Activated naive CD4-positive, alpha-beta T cell treated with anti-CD3 and anti-CD28 coated beads for 36 hours (primary cell): ENCODE measurements around the gene PPP2CA. TPM values are rescaled to one million over a fixed set of nuclear protein-coding genes. Genes with fewer than 3 reads are reported as not detected.

Experiments
- microRNA-seq: library from miRNA; unstranded; fragments of <30 nt; microRNA quantifications from one replicate; pipeline ENCODE4 v1.2.0, GENCODE V29; 2022; ENCODE audit warnings: borderline microRNAs expressed, borderline replicate concordance
- total RNA-seq, 2 experiments: library from RNA; stranded (reverse); gene quantifications; one replicate each; pipeline ENCODE4 v1.2.3, GENCODE V29; 2021

PPP2CA gene
- total RNA-seq, 2 experiments from 2014 or later, result 132 to 135 TPM

Small RNAs within 50 kb of the gene (microRNA-seq; reads per million reads assigned to microRNA genes)
- not detected for gene MIR3661

Other genes with a start within 250 kb of the PPP2CA start
- 100 to 1,000 TPM; 485 to 513 TPM for gene VDAC1, start 221.1 kb downstream of the PPP2CA start, total RNA-seq
- 10 to 100 TPM; 87.9 to 92.3 TPM for gene TCF7, start 111.4 kb downstream of the PPP2CA start, total RNA-seq
- 100 to 1,000 TPM; 307 to 309 TPM for gene SKP1, start 49.1 kb downstream of the PPP2CA start, total RNA-seq
- 1 to 10 TPM; 2.4 to 3.3 TPM for gene CDKL3, start 141.1 kb upstream of the PPP2CA start, total RNA-seq
- gene UBE2B, start 145.5 kb upstream of the PPP2CA start, total RNA-seq, result 100 to 1,000 TPM; 116 to 129 TPM
- gene CDKN2AIPNL, start 185.8 kb upstream of the PPP2CA start, total RNA-seq, result 10 to 100 TPM; 31.1 to 31.5 TPM